Uterus (tissue), 2 donors: ENCODE measurements around the gene CYP3A5.

Experiments used
- POLR2A ChIP-seq, 2 donors: fragments of 450-650 bp; IDR thresholded peaks; one replicate each; pipeline ENCODE4 v1.6.1; 2016; ENCODE audit warnings: antibody characterized with exemption in 2 of 2, mild to moderate bottlenecking in 1 of 2, moderate library complexity in 1 of 2
- TF ChIP-seq, protein P1 (sequence below), 4 experiments: fragments of 200-600 bp in 2 of 4; fragments of 450-650 bp in 2 of 4; sonication (generic) in 2 of 4; IDR thresholded peaks; one replicate each; pipeline ENCODE4 v1.5.1; 2016 to 2019; ENCODE audit warnings: antibody characterized with exemption in 4 of 4, mild to moderate bottlenecking in 2 of 4, moderate library complexity in 1 of 4

DNA sequence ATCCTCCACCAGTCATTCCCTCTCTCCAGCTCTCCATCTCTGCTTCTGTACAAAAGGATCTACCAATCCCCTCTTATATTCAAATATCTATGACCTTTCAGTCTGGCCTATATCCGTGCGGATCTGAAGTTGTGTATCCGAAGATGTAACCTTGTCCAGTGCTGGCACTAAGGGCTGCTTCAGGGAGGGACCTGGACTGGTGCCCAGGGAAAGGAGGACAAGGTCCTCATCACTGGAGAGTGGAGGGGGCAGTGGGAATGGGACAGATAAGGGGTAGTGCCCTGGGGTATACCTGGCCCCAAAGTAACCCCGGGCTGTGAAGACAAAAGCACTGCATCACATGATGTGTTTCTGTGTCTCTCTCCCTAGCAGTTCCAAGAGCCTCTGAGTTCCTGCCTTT lies 80.0 kb downstream of the CYP3A5 start:
- TF ChIP-seq, protein P1, sequence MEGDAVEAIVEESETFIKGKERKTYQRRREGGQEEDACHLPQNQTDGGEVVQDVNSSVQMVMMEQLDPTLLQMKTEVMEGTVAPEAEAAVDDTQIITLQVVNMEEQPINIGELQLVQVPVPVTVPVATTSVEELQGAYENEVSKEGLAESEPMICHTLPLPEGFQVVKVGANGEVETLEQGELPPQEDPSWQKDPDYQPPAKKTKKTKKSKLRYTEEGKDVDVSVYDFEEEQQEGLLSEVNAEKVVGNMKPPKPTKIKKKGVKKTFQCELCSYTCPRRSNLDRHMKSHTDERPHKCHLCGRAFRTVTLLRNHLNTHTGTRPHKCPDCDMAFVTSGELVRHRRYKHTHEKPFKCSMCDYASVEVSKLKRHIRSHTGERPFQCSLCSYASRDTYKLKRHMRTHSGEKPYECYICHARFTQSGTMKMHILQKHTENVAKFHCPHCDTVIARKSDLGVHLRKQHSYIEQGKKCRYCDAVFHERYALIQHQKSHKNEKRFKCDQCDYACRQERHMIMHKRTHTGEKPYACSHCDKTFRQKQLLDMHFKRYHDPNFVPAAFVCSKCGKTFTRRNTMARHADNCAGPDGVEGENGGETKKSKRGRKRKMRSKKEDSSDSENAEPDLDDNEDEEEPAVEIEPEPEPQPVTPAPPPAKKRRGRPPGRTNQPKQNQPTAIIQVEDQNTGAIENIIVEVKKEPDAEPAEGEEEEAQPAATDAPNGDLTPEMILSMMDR (IDR thresholded peaks at IDR 0.05), result no peak
- no peak for TF ChIP-seq POLR2A (IDR thresholded peaks at IDR 0.05)
